HG02938 (cell line): ENCODE results near the gene ATXN10.
"Not testable (repeated sequence)": the region's sequence is repeated elsewhere in the genome, so short reads cannot be mapped to it uniquely, and the experiment has no call there.

Experiments
- ATAC-seq: cut with Tn5 transposase; IDR thresholded peaks from one replicate; pipeline ENCODE4 v1.9.1; 2021; ENCODE audit warnings: mild to moderate bottlenecking, moderate library complexity; ENCODE audit not compliant: unreplicated experiment

Gene ATXN10

DNA sequence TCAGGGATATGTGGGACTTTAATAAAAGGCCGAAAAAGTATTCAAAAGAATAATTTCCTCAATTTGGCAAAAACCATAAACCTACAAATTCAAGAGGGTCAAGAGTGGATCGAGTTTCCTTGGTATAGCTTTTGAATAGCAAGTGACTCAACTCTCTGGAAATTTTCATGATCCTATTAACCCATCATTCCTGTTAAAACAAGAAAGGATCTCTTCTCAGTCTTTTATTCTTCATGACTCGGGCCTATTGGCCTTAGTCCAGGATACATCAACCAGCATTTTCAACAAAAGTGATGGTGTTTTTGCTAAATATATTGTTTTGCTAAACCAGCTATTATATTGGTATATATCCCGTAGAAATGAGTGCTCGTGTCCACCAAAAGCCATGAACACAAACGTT, 110.3 kb downstream of the ATXN10 start:
- ATAC-seq = no peak

DNA sequence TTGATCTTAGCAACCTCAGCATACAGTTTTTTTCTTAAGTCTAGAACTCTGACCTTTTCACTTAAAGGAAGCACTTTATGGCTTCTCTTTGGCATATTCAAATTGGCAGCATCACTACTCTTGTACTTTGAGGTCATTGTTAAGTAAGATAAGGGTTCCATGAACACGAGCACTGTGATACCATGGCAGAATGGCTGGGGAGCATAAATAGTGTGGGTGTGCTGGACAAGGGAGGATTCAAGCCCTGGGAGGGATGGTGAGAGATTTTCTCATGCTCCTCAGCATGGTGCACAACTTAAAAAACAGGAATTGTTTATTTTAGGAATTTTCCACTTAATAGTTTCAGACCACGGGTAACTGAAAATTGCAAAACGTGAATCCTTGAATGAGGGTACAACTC, 111.4 kb downstream of the ATXN10 start:
- no peak for ATAC-seq

DNA sequence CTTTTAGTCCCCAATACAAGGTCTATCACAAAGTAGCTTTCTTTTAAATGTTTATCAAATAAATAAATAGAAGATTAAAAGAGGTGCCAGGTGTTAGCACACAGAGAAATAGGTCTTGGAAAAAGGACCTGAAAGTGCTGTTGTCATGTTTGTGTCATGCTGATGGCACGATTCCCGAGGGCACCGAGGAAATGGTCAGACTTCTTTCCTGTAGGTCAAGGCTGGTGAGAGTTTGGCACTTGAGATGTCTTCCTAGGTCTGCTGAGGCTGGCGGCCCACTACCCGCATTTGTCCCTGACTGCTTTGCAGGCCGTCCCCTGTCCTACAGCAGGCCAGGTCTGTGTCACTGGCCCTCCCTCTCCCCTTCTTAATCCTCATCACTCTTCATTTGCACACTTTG, 112.1 kb downstream of the ATXN10 start:
- no peak for ATAC-seq

DNA sequence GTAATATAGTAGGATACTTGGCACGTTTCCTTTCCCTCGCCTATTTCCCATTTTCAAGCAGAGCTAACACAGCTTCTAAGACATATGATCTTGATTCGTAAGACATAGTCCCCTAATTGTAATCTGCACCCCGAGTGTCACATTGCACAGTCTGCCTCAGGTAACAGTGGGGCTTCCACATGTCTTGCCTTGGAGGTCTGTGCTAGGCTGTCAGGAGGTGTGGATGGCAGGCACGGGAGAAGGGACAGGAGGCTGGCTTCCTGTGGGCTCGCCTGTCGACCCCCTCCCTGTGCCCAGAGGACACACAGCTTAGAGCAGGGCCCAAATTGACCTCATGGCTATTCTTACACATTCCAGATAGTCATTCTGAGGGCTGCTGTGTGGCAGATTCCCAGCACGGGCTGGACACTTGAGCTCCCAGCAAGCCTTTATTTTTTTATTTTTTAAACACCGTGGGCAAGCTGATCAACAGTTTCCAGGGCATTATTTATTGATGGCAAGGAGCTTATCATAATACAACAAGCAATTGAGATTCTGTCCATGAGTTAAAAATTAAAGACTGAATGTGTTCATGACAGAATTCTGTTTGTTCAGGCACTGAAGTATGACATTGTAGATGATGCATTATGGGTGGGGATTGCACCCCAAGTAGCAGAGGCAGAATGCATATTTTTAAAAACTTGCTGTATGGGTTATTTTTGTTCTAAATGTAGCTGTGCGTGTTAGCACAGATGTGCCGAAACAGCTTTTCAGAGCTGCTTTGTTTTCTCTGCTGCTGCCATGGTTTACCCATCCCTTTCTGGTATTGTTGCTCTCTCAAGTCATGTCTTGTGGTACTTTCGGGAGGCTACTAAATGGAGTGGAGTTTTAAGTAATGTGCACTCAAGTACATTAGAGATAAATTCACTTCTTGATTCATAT, 113.0 kb downstream of the ATXN10 start:
- no peak for ATAC-seq

DNA sequence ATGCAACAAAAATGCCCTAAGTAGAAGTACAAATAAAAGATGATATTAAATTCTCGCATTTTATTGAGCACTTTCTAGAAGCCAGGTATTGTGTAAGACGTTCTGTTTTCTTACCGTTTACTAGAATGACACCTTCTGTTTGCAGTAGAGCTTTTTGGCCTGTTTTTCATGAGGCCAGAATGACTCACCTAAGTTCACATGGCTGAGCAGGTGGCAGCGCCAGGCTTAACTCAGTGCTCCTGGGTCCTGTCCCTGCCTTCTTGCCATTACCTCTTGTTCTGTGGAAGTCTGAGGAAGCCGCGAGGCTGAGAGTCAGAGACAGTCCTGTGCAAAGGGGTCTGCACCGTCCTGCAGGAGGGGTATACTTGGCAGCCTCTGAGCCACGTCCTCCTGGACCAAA, 113.8 kb downstream of the ATXN10 start:
- ATAC-seq = no peak

DNA sequence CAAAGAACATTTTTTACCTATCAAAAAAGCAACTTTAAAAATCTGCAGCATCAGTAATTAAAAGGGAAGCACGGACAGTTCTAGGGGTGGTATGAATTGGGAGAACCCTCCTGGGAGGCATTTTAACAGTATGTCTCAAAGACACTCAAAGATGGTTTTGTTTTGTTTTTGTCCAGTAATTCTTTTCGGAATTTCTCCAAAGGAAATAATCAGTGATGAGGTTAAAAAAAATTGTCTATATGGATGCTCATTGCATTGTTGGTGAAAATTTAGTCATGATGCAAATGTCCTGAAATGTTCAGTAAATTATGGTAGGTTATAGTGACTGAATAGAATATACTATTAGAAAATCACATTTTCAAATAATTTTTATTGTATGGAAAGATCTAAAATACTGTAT, 115.1 kb downstream of the ATXN10 start:
- ATAC-seq = no peak

DNA sequence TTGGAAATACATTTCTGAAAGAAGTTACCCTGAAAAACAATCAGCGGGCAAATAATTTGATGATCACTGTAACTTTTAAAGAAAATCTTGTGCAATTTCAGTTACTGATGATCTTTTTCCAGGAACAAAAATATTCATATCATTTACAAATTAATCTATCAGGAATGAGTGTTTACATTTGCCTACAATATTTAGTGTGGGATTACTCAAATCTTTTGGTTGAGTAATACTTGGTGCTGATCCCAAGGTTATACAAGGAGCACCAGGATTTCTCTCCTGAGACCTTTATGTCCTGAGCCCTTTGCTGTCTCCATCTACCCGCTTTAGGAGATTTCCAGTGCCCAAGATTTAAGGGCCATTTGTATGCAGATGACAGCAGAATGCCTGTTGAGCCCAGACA, 116.1 kb downstream of the ATXN10 start:
- no peak for ATAC-seq

DNA sequence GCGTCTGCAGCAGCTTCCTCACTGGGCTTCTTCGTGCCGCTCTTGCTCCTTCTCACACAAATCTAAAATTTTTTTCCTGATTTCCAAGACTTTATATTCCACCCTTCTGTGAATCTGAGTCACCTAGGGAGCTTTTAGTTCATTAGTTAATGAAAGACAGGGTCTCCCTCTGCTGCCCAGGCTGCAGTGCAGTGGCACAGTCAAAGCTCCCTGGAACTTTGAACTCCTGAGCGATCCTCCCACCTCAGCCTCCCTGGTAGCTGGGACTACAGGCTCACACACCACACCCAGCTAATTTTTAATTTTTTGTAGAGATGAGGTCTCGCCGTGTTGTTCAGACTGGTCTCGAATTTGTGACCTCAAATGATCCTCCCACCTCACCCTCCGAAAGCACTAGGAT, 116.9 kb downstream of the ATXN10 start:
- no peak for ATAC-seq

DNA sequence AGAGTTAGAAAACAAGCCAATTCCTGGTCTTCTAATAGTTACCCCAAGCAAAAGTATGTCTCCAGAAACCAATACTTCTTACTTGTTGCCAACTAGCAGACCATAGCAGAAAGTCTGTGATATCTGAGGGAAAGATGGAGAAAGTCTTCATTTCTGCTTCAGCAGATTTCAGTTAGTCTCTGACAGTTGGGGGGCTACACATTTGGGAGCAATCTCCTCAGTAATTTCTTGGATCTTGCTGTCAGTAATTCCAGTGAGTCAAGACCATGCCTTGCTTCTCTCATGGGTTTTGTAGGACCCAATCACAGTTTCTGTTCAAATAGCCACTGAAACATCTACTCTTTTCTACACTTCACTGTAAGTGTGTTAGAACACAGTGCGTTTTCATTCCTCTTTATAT, 118.8 kb downstream of the ATXN10 start:
- ATAC-seq = no peak

DNA sequence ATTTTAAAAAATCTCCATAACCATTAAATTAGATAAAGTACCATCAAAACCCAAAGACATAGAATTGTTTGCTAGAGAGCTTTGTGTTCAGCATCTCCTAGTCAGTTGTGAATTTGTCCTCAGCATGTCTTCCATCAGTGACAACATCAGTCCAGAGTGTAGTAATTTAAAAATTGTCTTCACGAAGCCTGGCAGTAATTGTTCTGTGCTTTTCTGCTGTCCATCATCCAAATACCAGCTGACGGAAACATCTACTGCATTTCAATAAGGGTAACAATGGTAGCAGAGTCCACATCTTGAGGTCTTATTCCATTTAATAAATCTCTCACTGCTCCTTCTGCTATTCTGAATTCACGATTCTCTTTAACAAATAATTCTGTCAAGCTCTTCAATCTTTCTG, 121.5 kb downstream of the ATXN10 start:
- no peak for ATAC-seq

DNA sequence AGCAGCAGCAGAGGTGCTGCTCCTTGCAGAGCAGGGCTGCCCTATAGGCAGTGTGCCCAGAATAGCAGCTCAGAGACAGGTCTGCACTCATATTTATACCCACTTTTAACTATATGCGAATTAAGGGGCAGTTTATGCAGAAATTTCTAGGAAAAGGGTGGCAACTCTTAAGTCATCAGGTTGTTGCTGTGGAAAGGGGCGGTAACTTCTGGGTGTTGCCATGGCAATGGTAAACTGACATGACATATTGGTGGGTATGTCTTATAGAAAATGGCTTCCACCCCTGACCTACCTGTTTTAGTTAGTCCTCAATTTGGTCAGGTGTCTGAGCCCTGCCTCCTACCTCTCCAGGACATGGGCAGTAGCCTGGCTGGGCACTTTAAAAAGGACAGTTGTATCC, 122.3 kb downstream of the ATXN10 start:
- no peak for ATAC-seq

DNA sequence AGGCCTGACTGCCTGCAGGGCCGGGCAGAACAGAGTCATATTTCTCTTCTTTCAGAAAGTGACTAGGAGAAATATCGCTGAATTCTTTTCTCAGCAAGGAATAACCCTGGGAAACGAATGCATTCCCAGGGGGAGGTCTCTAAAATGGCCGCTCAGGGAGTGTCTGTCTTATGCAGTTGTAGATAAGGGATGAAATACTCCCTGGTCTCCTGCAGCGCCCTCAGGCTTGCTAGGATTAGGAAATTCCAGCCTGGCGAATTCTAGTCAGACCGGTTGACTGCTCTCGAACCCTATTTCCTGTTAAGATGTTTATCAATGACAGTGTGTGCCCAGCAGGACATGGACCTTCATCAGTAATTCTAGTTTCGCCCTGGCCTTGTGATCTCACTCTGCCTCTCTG, 124.4 kb downstream of the ATXN10 start:
- not testable (repeated sequence) for ATAC-seq

DNA sequence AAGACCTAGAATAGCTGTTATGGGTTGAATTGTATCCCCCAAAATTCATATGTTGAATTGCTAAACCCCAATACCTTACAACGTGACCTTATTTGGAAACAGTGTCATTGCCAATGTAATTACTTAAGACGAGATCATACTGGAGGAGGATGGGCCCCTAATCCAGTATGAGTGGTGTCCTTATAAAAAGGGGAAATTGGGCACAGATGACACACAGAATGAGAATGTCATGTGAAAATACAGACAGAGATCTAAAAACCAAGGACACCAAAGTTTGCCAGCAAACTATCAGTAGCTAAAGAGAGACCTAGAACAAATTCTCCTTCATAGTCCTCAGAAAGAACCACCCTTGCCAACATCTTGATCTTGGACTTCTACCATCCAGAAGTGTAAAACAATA, 127.7 kb downstream of the ATXN10 start:
- no peak for ATAC-seq

DNA sequence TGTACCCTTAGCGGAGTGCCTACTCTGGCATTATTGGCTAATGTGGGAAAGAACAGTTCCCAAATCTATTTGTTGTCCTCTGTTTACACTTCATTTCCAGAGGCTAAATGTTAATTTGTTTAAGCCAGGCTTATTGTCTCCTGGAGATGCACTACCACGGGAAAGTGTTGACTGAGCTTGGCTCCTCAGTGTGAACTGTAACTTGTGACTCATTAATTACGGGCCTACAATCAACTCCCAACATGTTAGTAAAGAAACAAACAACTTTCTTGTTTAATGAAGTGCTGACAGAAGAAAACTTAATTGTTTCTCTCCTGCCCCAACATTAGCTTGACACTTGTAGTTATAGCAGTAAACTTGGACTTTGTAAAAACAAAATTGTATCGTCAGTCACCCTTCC, 130.4 kb downstream of the ATXN10 start:
- no peak for ATAC-seq

DNA sequence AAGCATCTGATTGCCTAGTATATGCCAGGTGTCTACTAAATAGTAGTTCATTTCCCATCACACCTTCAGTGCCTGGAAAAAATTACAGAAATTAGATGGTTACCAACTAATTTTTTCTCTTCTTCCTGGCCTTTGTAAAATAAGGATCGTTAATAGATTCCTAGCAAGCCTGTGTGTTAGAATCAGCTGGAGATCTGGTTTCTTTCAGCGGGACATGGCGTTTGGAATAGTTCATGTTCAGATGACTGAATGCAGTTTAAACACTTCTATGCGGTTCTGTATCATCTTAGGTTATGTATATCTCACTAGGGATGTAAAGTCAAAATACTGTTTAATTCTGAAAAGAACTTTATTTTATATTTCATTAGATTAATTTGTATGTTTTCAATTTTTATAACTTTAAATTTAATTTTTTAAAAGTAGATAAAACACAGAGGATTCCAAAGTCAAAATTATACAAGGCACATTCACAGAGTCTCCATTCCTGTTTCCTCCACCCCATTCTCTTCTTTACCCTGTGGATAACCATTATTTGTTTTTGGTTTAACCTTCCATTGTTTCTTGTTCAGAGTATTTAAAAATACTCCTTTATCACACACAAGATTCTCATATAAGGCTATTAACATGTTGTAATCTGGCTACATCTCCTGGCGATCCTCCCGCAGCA, 132.8 kb downstream of the ATXN10 start:
- no peak for ATAC-seq

DNA sequence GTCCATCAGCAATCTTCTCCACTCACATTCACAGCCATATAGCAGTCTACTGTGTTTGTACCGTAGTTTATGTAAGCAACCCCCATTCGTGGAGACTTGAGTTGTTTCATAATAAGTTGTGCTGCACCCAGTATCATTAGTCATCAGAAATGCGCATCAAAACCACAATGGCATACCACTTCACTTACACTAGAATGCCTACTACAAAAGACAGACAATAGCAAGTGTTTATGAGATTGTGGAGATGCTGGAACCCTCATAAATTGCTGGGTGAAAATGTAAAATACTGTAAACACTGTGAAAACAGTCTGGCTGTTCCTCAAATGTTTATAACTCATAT, 133.3 kb downstream of the ATXN10 start:
- ATAC-seq = no peak

DNA sequence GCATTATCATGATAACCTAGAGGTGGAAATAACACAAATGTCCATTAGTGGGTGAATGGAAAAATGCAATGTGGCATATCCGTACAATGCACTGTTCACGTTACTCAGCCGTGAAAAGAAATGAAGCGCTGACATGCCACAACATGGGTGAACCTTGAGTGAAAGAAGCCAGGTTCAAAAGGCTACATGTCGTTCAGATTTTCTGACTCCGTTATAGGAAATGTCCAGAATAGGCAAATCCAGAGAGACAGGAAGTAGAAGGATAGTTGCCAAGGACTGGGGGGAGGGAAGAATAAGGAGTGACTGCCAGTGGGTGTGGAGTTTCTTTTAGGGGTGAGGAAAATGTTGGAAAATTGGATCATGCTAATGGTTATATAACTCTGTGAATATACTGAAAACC, 133.8 kb downstream of the ATXN10 start:
- no peak for ATAC-seq

DNA sequence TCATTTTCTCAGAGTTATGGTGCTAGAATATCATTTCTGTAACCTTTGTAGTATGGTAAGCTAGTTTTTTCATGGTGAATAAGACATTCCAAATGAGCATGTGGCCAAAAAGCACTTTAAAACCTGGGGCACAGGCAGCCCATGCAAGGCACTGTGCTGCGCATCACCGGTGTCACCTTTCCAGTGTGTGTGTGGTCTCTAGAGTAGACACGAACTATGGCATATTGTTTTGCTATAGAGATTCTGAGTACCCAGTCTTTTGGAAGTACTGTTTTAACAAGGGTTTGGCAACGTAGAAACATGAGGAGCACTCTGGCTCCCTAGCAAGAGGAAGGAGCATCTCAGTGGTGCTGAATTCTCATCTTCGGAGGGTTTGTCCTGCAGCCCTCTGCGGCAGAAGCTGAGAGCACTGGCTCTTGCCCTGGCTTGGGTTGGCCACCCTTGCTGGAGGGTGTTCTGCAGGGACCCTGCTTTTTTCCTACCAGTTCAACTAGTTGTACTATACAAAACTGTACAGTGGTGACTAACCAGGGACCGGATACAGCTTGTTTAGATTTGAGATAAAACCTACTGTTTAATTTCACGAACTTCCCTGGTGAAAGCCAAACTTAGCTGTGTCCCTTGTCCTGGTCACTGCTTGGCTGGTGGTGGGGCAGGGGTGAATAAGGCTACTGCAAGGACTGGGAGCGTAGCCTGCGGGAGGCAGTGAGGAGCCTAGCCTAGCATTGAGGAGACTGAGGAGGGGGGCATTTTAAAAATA, 135.7 kb downstream of the ATXN10 start:
- no peak for ATAC-seq

DNA sequence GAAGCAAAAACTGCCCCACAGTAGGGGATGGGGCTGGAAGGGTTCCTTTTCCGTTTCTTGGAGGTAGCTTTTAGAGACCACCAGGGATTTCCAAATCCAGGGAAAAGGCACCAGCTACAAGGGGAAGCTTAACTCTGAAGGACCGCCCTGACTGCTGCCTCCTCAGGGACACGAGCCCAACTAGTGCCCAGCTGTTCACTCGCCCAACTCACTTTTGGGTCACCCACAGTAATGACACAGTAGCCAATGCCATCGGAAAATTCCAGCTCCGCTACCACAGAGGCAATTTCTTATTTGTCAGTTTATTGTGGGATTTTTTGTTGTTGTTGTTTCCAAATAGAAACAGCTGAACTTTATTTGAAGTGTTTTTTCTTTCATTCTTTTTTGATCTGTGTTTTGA, 141.3 kb downstream of the ATXN10 start:
- no peak for ATAC-seq

DNA sequence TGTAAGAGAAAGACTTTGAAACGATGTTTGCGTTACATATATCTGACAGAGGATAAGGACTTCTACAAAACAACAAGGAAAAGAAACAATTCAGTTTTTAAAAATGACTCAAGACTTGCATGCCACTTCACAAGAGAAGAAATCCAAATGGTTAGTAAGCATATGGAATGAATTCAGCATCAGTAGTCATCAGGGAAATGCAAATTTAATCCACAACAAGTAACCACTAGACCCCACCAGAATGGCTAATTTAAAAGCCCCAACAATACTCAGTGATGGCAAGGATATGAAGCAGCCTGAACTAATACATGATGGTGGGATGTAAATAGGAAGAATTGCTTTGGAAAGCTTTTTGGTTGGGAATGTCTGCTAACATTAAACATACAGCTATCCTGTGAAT, 142.6 kb downstream of the ATXN10 start:
- ATAC-seq = no peak

DNA sequence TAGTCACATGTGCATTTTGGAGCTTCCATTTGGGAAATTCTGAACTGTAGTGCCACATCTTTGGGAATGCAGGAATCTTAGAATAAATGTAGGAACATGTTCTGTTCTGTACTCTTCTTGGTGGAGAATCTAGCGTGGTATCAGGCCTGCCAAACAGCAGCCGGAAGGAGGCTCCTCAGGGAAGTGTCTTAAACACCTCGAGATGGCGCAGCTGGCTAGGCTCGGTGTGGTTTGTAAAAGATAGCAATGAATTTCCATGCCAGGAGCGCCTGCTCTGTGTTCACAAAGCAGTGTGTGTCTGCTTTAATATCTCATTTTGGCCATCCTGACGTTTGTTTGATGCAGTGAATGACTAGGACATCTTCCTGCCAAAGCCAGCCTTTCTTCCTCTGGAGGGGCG, 145.1 kb downstream of the ATXN10 start:
- no peak for ATAC-seq
